H1 (cell line): ENCODE results near the gene ADCY5. TPM values are rescaled to one million over a fixed set of nuclear protein-coding genes. Genes with fewer than 3 reads are reported as not detected.

Experiments used
- CTCF ChIA-PET: fragments of 300-600 bp; sonication (Branson Sonifier 250); formaldehyde crosslinking; loops from one replicate; lab custom pipeline; 2021; ENCODE audit not compliant: partially characterized antibody; lab: Charles Lee
- POLR2A ChIA-PET: fragments of 300-600 bp; sonication (Branson Sonifier 250); formaldehyde crosslinking; loops from one replicate; lab custom pipeline; 2021; ENCODE audit warnings: inconsistent platforms; ENCODE audit not compliant: partially characterized antibody; lab: Charles Lee
- DNase-seq, 2 experiments: peaks; one replicate each; pipeline versions ENCODE4 v3.0.0 to v3.0.0-alpha.2; 2010 to 2022; ENCODE audit warnings: low spot score in 2 of 2, low read depth in 1 of 2, mixed read lengths in 1 of 2
- FAIRE-seq: peaks from 2 replicates; lab custom pipeline; 2011; peaks lifted over from hg19 to GRCh38; lab: Jason Lieb, UNC
- H2AFZ ChIP-seq: 2 replicates; pipeline ENCODE4 v1.8.1; 2012; ENCODE audit warnings: low read length, inconsistent platforms
- H2AK5ac ChIP-seq: 2 replicates; pipeline ENCODE4 v1.6.1; 2013; ENCODE audit warnings: low read depth, low read length
- H2BK120ac ChIP-seq: replicated peaks from 2 replicates; pipeline ENCODE3; 2013; ENCODE audit warnings: low read depth, low read length, inconsistent platforms
- H2BK12ac ChIP-seq: 2 replicates; pipeline ENCODE4 v1.6.1; 2013; ENCODE audit warnings: low read depth, low read length
- H2BK15ac ChIP-seq: 2 replicates; pipeline ENCODE4 v1.6.1; 2013; ENCODE audit warnings: low read length
- H2BK20ac ChIP-seq: 2 replicates; pipeline ENCODE4 v1.6.1; 2013; ENCODE audit warnings: low read length
- H2BK5ac ChIP-seq: 2 replicates; pipeline ENCODE4 v1.6.1; 2013; ENCODE audit warnings: low read depth, low read length
- H3K14ac ChIP-seq: 2 replicates; pipeline ENCODE4 v1.6.1; 2013; ENCODE audit warnings: inconsistent platforms; ENCODE audit not compliant: insufficient read length
- H3K18ac ChIP-seq: 2 replicates; pipeline ENCODE4 v1.6.1; 2013; ENCODE audit warnings: low read length; ENCODE audit errors: extremely low read depth
- H3K23ac ChIP-seq: 2 replicates; pipeline ENCODE4 v1.6.1; 2013; ENCODE audit warnings: inconsistent platforms; ENCODE audit not compliant: insufficient read length
- H3K23me2 ChIP-seq: 2 replicates; pipeline ENCODE4 v1.6.1; 2013; ENCODE audit warnings: low read depth, low read length
- H3K27ac ChIP-seq: 2 replicates; pipeline ENCODE4 v1.6.1; 2011; ENCODE audit warnings: low read depth, low read length, inconsistent platforms
- H3K27me3 ChIP-seq, 4 experiments: replicated peaks in 1 of 4; 1 replicate in 1 of 4; 2 replicates in 3 of 4; pipeline versions ENCODE4 v1.6.1 to v1.8.1; 2011 to 2013; ENCODE audit warnings: low read length in 3 of 4, mild to moderate bottlenecking in 3 of 4, inconsistent platforms in 2 of 4, mixed read lengths in 2 of 4, moderate library complexity in 1 of 4; ENCODE audit not compliant: control insufficient read depth in 3 of 4, insufficient read depth in 3 of 4; ENCODE audit errors: extremely low read depth in 1 of 4
- H3K36me3 ChIP-seq, 4 experiments: 2 replicates each; pipeline versions ENCODE4 v1.6.1 to v1.8.1; 2011 to 2013; ENCODE audit warnings: mild to moderate bottlenecking in 4 of 4, low read length in 3 of 4, moderate library complexity in 2 of 4, control low read depth in 1 of 4, inconsistent platforms in 1 of 4; ENCODE audit not compliant: insufficient read depth in 4 of 4, control insufficient read depth in 2 of 4
- H3K4ac ChIP-seq: replicated peaks from 2 replicates; pipeline ENCODE3; 2013; ENCODE audit warnings: low read length, low read depth, mixed read lengths, inconsistent platforms; ENCODE audit not compliant: insufficient read length
- H3K4me1 ChIP-seq, 4 experiments: replicated peaks in 1 of 4; 1 replicate in 1 of 4; 2 replicates in 3 of 4; pipeline versions ENCODE4 v1.6.1 to v1.8.1; 2011 to 2013; ENCODE audit warnings: low read length in 3 of 4, inconsistent platforms in 2 of 4, mixed read lengths in 1 of 4; ENCODE audit not compliant: insufficient read depth in 4 of 4, control insufficient read depth in 3 of 4
- H3K4me2 ChIP-seq, 2 experiments: 2 replicates each; pipeline versions ENCODE4 v1.6.1 to v1.8.1; 2011 to 2013; ENCODE audit warnings: low read depth in 2 of 2, low read length in 2 of 2, control low read depth in 1 of 2, inconsistent platforms in 1 of 2, mild to moderate bottlenecking in 1 of 2; ENCODE audit not compliant: insufficient read depth in 1 of 2
- H3K4me3 ChIP-seq, 4 experiments: fragments of 200-600, 300-600 bp in 1 of 4; sonication (generic), shearing (Covaris generic), sonication (Bioruptor Twin) in 1 of 4; 2 replicates each; pipeline versions ENCODE4 v1.5.1 to v1.8.1; 2011 to 2016; ENCODE audit warnings: low read length in 4 of 4, low read depth in 3 of 4, control low read depth in 2 of 4, inconsistent platforms in 2 of 4, mild to moderate bottlenecking in 2 of 4, mixed read lengths in 1 of 4, moderate library complexity in 1 of 4; ENCODE audit not compliant: insufficient read depth in 2 of 4; ENCODE audit errors: extremely low read depth in 1 of 4
- H3K56ac ChIP-seq: replicated peaks from 2 replicates; pipeline ENCODE3; 2013; ENCODE audit warnings: low read depth, mild to moderate bottlenecking, mixed read lengths, low read length, inconsistent platforms; ENCODE audit not compliant: insufficient read length
- H3K79me1 ChIP-seq: 2 replicates; pipeline ENCODE4 v1.6.1; 2013; ENCODE audit warnings: low read depth, low read length, control low read depth
- H3K79me2 ChIP-seq, 2 experiments: 2 replicates each; pipeline versions ENCODE4 v1.6.1 to v1.8.1; 2012 to 2013; ENCODE audit warnings: low read length in 2 of 2, mild to moderate bottlenecking in 2 of 2, inconsistent platforms in 1 of 2; ENCODE audit not compliant: insufficient read depth in 2 of 2, control insufficient read depth in 1 of 2
- H3K9ac ChIP-seq, 4 experiments: replicated peaks in 1 of 4; 1 replicate in 1 of 4; 2 replicates in 3 of 4; pipeline versions ENCODE4 v1.6.1 to v1.8.1; 2011 to 2013; ENCODE audit warnings: low read depth in 3 of 4, low read length in 3 of 4, control low read depth in 2 of 4, mild to moderate bottlenecking in 2 of 4, moderate library complexity in 2 of 4, inconsistent platforms in 1 of 4; ENCODE audit errors: extremely low read depth in 1 of 4
- H3K9me3 ChIP-seq, 2 experiments: 2 replicates each; pipeline versions ENCODE4 v1.6.1 to v1.8.1; 2012 to 2013; ENCODE audit warnings: mild to moderate bottlenecking in 2 of 2, moderate library complexity in 2 of 2, control low read depth in 1 of 2, inconsistent platforms in 1 of 2, low read depth in 1 of 2, low read length in 1 of 2, mixed read lengths in 1 of 2; ENCODE audit not compliant: insufficient read depth in 2 of 2
- H4K20me1 ChIP-seq, 2 experiments: replicated peaks in 1 of 2; 2 replicates each; pipeline versions ENCODE3 to v1.8.1; 2011 to 2013; ENCODE audit warnings: inconsistent platforms in 2 of 2, low read length in 2 of 2, mild to moderate bottlenecking in 1 of 2; ENCODE audit not compliant: insufficient read depth in 2 of 2, control insufficient read depth in 1 of 2
- H4K5ac ChIP-seq: 2 replicates; pipeline ENCODE4 v1.6.1; 2013; ENCODE audit warnings: low read length, low read depth, mixed read lengths, inconsistent platforms; ENCODE audit not compliant: insufficient read length
- H4K8ac ChIP-seq: 2 replicates; pipeline ENCODE4 v1.8.0; 2013; ENCODE audit warnings: mild to moderate bottlenecking, moderate library complexity, low read length, inconsistent platforms; ENCODE audit not compliant: insufficient read depth; ENCODE audit errors: extremely low read depth
- H4K91ac ChIP-seq: replicated peaks from 2 replicates; pipeline ENCODE3; 2013; ENCODE audit warnings: low read length, mixed read lengths, inconsistent platforms; ENCODE audit not compliant: insufficient read length
- BACH1 ChIP-seq: IDR thresholded peaks from 2 replicates; pipeline ENCODE4 v1.6.1; 2012; ENCODE audit warnings: low read length, improper control_type of control experiment
- BCL11A ChIP-seq, 2 experiments: IDR thresholded peaks; one replicate each; pipeline ENCODE4 v1.6.1; 2011; ENCODE audit warnings: low read depth in 2 of 2, low read length in 2 of 2, mild to moderate bottlenecking in 2 of 2
- CHD2 ChIP-seq: IDR thresholded peaks from 2 replicates; pipeline ENCODE4 v1.6.1; 2012; ENCODE audit warnings: low read length, improper control_type of control experiment
- EP300 ChIP-seq, 2 experiments: IDR thresholded peaks; 1 replicate in 1 of 2; 2 replicates in 1 of 2; pipeline ENCODE4 v1.6.1; 2011 to 2012; ENCODE audit warnings: low read depth in 2 of 2, low read length in 2 of 2, mild to moderate bottlenecking in 2 of 2, borderline replicate concordance in 1 of 2, inconsistent platforms in 1 of 2, moderate library complexity in 1 of 2
- GTF2F1 ChIP-seq: IDR thresholded peaks from 2 replicates; pipeline ENCODE4 v1.6.1; 2012; ENCODE audit warnings: low read depth, low read length, improper control_type of control experiment, borderline replicate concordance
- JUN ChIP-seq: IDR thresholded peaks from 2 replicates; pipeline ENCODE4 v1.6.1; 2011; ENCODE audit warnings: low read depth, mild to moderate bottlenecking, improper control_type of control experiment, low read length
- KDM5A ChIP-seq: fragments of 200-600 bp; IDR thresholded peaks from 2 replicates; pipeline ENCODE4 v1.7.1; 2012; ENCODE audit warnings: mild to moderate bottlenecking, low read length, inconsistent platforms, mixed read lengths
- NANOG ChIP-seq: IDR thresholded peaks from 2 replicates; pipeline ENCODE4 v1.6.1; 2011; ENCODE audit warnings: low read length, low read depth, mild to moderate bottlenecking, inconsistent platforms; ENCODE audit not compliant: insufficient read depth, poor library complexity, severe bottlenecking
- POLR2A ChIP-seq, 2 experiments: IDR thresholded peaks; 1 replicate in 1 of 2; 2 replicates in 1 of 2; pipeline ENCODE4 v1.6.1; 2011; ENCODE audit warnings: low read depth in 2 of 2, low read length in 2 of 2, mild to moderate bottlenecking in 2 of 2; ENCODE audit errors: control extremely low read depth in 1 of 2
- POLR2AphosphoS5 ChIP-seq: IDR thresholded peaks from 2 replicates; pipeline ENCODE4 v1.6.1; 2011; ENCODE audit warnings: low read depth, low read length
- SIN3A ChIP-seq, 2 experiments: IDR thresholded peaks in 1 of 2; conservative IDR thresholded peaks in 1 of 2; 2 replicates each; pipeline ENCODE4 v1.6.1; 2011 to 2012; ENCODE audit warnings: low read length in 2 of 2, improper control_type of control experiment in 1 of 2, low read depth in 1 of 2, mild to moderate bottlenecking in 1 of 2
- SP1 ChIP-seq: IDR thresholded peaks from 2 replicates; pipeline ENCODE4 v1.6.1; 2011; ENCODE audit warnings: low read depth, low read length
- TBP ChIP-seq: IDR thresholded peaks from 2 replicates; pipeline ENCODE4 v1.6.1; 2011; ENCODE audit warnings: low read depth, low read length, improper control_type of control experiment
- WGBS, 2 experiments: shearing (Covaris generic) in 1 of 2; methylation state at CpG; one replicate each; pipeline versions ENCODE4 v1.1.6 to v1.1.7; 2013 to 2015; ENCODE audit warnings: low lambda C conversion rate in 2 of 2, mixed read lengths in 2 of 2, inconsistent platforms in 1 of 2, low coverage in 1 of 2, missing lambda C conversion rate in 1 of 2; ENCODE audit not compliant: insufficient replicate concordance in 2 of 2, insufficient coverage in 1 of 2, insufficient read length in 1 of 2; ENCODE audit errors: extremely low coverage in 1 of 2, missing lambda C conversion rate in 1 of 2; 5-methylcytosine and 5-hydroxymethylcytosine counted together
- polyA plus RNA-seq, 7 experiments: library from polyadenylated mRNA; depleted of rRNA in 3 of 7; stranded (reverse) in 5 of 7; unstranded in 2 of 7; fragments of >200 nt in 5 of 7; fragments of 200-250 nt in 2 of 7; gene quantifications; 1 replicate in 5 of 7; 2 replicates in 1 of 7; 4 replicates in 1 of 7; pipeline versions ENCODE4 v1.2.1 to v1.2.3, GENCODE V29; 2011 to 2013; ENCODE audit warnings: missing spikeins in 2 of 7, mixed read lengths in 2 of 7
- total RNA-seq: library from RNA; stranded (reverse); fragmentation: NEBNext Ultra II Directional; extraction: Animal tissue kit (Norgen Biotek cat#: 25700); gene quantifications from 2 replicates; pipeline ENCODE4 v1.2.1, GENCODE V29; 2021

The ADCY5 gene
- total and polyA plus RNA-seq, 2 of the 8 experiments (the other 6 are each of a cell fraction or from before 2014, with no cell fraction given), result 18.9 to 40.8 TPM

DNA sequence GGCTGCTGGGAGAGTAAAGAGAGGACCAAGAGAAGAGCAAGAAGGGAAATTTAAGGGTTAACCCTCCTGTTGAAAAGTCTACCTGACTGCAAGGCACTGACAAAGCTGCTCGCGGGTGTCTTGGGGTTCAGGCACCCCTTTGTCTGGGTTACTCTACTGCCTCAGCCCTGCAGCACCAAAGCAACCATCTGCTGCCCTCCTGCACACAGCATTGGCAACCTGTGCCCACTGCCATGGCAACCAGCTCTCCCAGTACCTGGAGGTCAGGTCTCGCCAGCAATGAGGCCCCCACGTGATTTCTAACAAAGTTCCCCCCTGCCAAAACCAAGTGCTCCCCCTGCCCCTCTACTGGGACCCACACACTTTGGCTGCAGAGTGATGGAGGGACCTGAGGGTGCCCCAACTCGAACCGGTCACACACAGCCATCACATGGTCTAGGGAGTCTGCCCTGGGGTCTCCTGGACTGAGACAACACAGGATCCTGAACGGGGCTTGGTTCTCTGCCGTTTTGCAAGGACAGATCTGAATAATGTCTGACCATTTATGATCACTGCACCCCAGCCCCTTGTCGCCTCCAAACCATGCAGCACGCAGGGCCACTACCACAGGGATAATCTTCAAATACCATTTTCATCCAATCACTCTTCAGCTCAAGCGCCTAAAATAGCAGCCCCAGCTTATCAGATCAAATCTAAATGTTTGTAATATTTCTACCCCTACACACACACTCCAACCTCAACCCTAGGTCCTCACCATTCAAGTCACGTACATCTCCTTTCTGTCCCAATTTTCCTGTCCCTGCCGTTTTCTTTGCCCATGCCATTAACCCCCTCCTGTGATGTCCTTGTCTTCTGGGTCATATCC, 50.7 kb downstream of the ADCY5 start:
- H3K23ac ChIP-seq, result no peak overlapping the region
- CTCF ChIA-PET, result interaction anchor here (0.7 to 2.5 kb wide), 13 partner anchors 8 to 67 kb away, joined by 3 to 12 read pairs (median 5); partner anchors contain the start of gene ADCY5
- H2AFZ ChIP-seq, result no peak overlapping the region
- H3K23me2 ChIP-seq, result no peaks in the 10 kb centered on the region
- peaks cover 0 to 1% of the 10 kb centered on the region in 2 experiments for H4K20me1 ChIP-seq
- H3K36me3 ChIP-seq, result no peaks in the 10 kb centered on the region
- H4K91ac ChIP-seq, result no peak overlapping the region
- POLR2A ChIA-PET, result interaction anchor here (0.6 to 1.3 kb wide), 3 partner anchors 12 to 56 kb away, joined by 3 to 5 read pairs (median 3); no protein-coding TSS in a partner anchor
- H4K8ac ChIP-seq, result no peak overlapping the region
- no peaks in the 10 kb centered on the region for H3K79me2 ChIP-seq
- no peak overlapping the region for H3K56ac ChIP-seq
- no peak overlapping the region for H2BK5ac ChIP-seq
- H2BK20ac ChIP-seq, result no peak overlapping the region
- no peak overlapping the region for H3K4ac ChIP-seq
- H4K5ac ChIP-seq, result no peak overlapping the region
- H3K27me3 ChIP-seq, result no peaks in the 10 kb centered on the region
- no peak overlapping the region for H3K4me3 ChIP-seq
- H2AK5ac ChIP-seq, result no peak overlapping the region
- WGBS, 2 experiments, result 86% methylated on average over 13 of the region's 13 CpGs; no CpG with 5 or more reads in 1 of the 2 experiments
- H3K4me2 ChIP-seq, result no peak overlapping the region
- no peaks in the 10 kb centered on the region for H3K79me1 ChIP-seq
- H3K9ac ChIP-seq, result no peak overlapping the region
- DNase-seq, result no peak
- H3K14ac ChIP-seq, result no peak overlapping the region
- H3K27ac ChIP-seq, result no peak overlapping the region
- H2BK120ac ChIP-seq, result no peak overlapping the region
- FAIRE-seq, result no peak
- no peaks in the 10 kb centered on the region for H3K9me3 ChIP-seq
- no peak overlapping the region for H3K18ac ChIP-seq
- no peak overlapping the region for H2BK12ac ChIP-seq
- H2BK15ac ChIP-seq, result no peak overlapping the region
- no peaks in the 10 kb centered on the region for H3K4me1 ChIP-seq
- TF ChIP-seq SP1 (no peak), BCL11A (IDR thresholded peaks at IDR 0.05; ENCODE audit: low read depth in 2 of 2, low read length in 2 of 2) (no peak), NANOG (no peak), SIN3A (conservative IDR thresholded peaks at IDR 0.05 in 1 of 2, IDR thresholded peaks at IDR 0.05 in 1 of 2; ENCODE audit: low read depth in 1 of 2, low read length in 2 of 2) (no peak), JUN (no peak), POLR2A (IDR thresholded peaks at IDR 0.05; ENCODE audit: control extremely low read depth in 1 of 2, low read depth in 2 of 2, low read length in 2 of 2) (no peak), POLR2AphosphoS5 (no peak), GTF2F1 (no peak), TBP (no peak), KDM5A (no peak), BACH1 (no peak), EP300 (IDR thresholded peaks at IDR 0.05; ENCODE audit: borderline replicate concordance in 1 of 2, low read depth in 2 of 2, low read length in 2 of 2) (no peak), CHD2 (no peak)
